ENCODE data around the gene REXO4. TPM values are rescaled to one million over a fixed set of nuclear protein-coding genes. Genes with fewer than 3 reads are reported as not detected.

The REXO4 gene
- total and polyA plus RNA-seq, 10 of the 15 experiments (the other 5 are each of a cell fraction or from before 2014, with no cell fraction given) = 2.7 to 43.9 (median 30.5) TPM

DNA sequence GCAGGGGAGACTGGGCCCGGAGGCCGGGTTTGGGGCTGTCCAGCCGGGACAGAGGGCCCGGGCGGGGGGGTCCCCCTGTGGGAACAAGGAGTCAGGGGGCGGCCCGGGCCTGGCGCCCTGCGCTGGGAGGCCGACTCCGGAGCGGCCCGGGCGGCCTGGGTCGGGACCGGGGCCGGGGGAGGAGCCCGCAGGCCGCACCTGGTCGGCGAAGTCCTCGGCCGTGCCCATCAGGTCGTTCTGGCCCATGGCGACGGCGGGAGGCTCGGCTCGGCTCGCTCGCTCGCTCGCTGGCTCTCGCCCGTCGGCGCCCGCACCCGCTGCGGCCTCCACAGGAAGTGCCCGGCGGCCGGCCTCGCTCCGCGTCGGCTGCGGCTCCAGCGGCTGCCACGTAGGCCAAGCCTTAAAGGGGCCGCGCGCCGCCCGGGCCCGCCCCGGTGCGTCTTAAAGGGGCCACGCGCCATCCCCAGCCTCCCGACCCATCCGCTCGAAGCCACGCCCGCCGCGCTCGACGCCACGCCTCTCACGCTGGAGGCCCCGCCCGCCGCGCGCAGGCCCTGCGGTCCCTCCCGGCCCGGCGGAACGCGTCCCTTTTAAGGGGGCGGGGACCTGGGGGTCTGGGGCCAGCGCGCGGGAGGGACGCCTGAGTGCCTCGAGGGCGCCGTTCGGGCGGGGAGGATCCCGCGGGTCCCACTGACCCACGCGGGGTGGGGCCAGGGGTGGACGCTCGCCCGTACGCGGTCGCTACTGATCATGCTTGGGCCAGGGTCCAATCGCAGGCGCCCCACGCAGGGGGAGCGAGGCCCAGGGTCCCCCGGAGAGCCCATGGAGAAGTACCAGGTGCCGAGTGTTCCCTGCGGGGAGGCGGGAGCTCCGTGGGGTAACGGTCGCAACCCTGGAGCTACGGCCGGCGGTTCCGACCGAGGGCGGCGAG, 41.8 kb downstream of the REXO4 start, which contains the start of the genes STKLD1 and SURF4 (continued):
- TF ChIP-seq E2F8 (IDR thresholded peaks at IDR 0.05; ENCODE audit: low read depth, partially characterized antibody) (no peak), BHLHE40 (IDR thresholded peaks at IDR 0.05; ENCODE audit: borderline replicate concordance in 1 of 2, low read depth in 2 of 2, low read length in 1 of 2) (peak; percentile 61 to 85), PML (IDR thresholded peaks at IDR 0.05; ENCODE audit: low read length) (no peak), RAD51 (IDR thresholded peaks at IDR 0.05) (no peak), POU2F2 (IDR thresholded peaks at IDR 0.05; ENCODE audit: borderline replicate concordance, low read depth, low read length) (peak; percentile 62; the same call in 2 of the 3 replicates), ZNF622 (IDR thresholded peaks at IDR 0.05) (no peak), RFX5 (IDR thresholded peaks at IDR 0.05; ENCODE audit: low read depth, low read length) (no peak), ETV6 (conservative IDR thresholded peaks at IDR 0.05 in 1 of 2, IDR thresholded peaks at IDR 0.05 in 1 of 2; ENCODE audit: borderline replicate concordance in 1 of 2, low read depth in 1 of 2) (no peak)
- TF ChIP-seq, protein P1, sequence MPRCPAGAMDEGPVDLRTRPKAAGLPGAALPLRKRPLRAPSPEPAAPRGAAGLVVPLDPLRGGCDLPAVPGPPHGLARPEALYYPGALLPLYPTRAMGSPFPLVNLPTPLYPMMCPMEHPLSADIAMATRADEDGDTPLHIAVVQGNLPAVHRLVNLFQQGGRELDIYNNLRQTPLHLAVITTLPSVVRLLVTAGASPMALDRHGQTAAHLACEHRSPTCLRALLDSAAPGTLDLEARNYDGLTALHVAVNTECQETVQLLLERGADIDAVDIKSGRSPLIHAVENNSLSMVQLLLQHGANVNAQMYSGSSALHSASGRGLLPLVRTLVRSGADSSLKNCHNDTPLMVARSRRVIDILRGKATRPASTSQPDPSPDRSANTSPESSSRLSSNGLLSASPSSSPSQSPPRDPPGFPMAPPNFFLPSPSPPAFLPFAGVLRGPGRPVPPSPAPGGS (IDR thresholded peaks at IDR 0.05; ENCODE audit: borderline replicate concordance, insufficient read depth, low read depth, low read length, poor library complexity, severe bottlenecking) = no peak

Measured in GM12878 (cell line).